Fibroblast of peridontal ligament (primary cell): ENCODE results near the gene RHBDL1.

Experiments
- DNase-seq: peaks from one replicate; pipeline ENCODE4 v3.0.0-alpha.2; 2010; ENCODE audit errors: extremely low read depth

RHBDL1 gene

DNA sequence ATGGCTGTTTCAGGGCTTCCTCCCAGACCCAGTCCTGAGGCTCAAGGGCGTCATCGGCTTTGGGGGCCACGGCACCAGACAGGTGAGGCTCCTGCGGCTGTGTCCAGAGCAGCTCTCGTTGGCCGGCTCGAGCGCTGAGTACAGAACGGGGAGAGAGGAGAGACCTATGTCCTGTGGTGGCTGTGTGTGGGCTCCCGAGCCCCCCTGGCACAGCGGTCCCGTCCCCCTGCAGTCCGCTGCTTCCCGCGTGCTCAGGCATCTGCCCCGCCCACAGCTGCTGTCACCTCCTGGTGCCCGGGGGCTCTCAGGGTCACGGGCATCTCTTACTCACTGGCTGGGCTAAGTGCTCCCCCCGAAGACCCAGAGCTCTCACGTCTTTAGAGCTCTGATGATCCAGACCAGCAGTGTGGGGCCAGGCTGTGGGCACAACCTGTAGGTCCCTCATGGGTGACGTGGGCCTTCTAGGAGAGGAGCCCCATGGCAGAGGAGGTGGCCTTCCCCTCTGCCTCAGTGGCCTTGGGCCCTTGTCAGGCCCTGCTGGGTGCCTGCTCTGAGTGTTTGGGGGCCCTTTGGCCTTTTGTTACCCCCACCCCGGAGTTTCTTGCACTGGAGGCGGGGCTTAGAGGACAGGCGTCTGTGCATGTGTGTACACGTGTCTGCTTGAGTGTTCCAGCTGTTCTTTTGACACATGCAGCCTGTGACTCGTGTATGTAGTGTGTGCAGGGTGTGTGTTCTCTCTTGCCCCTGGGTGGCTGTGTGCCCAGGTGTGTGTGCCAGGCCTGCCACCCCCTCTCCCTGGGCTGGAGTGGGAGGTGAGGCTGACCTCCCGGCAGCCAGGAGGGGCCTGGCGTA, 22.8 kb upstream of the RHBDL1 start:
- DNase-seq = no peak

DNA sequence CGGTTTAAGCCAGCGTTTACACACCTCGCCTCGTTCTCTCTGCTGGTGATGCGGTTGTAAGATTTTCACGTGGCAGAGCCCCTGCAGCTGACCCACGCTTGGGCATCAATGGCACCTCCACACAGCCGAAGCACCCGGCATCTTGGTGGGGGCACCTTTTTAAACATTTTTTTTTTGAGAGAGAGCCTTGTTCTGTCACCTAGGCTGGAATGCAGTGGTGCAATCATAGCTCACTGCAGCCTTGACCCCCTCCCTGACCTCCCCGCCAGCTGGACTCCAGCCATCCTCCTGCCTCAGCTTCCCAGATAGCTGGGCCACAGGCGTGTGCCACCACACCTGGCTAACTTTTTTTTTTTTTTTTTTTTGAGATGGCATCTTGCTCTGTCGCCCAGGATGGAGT, 21.4 kb upstream of the RHBDL1 start:
- no peak for DNase-seq

DNA sequence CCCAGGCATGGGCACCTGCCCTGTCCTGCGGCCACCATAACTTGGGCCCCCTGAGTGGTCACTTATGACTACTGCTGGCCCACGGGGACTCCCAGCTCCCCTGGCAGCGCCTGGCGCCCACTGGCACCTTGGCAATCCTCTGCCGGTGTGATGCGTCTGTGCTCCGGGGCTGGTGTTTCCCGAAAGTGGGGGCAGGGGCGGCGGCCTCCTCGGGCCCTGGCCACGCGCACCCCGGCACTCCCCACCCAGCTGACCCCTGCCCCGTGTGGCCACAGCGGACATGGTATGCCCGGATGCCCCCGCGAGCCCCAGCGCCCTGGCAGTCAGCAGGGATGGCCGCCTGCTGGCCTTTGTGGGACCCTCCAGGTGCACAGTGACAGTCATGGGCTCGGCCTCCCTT, 18.0 kb upstream of the RHBDL1 start:
- DNase-seq = no peak

DNA sequence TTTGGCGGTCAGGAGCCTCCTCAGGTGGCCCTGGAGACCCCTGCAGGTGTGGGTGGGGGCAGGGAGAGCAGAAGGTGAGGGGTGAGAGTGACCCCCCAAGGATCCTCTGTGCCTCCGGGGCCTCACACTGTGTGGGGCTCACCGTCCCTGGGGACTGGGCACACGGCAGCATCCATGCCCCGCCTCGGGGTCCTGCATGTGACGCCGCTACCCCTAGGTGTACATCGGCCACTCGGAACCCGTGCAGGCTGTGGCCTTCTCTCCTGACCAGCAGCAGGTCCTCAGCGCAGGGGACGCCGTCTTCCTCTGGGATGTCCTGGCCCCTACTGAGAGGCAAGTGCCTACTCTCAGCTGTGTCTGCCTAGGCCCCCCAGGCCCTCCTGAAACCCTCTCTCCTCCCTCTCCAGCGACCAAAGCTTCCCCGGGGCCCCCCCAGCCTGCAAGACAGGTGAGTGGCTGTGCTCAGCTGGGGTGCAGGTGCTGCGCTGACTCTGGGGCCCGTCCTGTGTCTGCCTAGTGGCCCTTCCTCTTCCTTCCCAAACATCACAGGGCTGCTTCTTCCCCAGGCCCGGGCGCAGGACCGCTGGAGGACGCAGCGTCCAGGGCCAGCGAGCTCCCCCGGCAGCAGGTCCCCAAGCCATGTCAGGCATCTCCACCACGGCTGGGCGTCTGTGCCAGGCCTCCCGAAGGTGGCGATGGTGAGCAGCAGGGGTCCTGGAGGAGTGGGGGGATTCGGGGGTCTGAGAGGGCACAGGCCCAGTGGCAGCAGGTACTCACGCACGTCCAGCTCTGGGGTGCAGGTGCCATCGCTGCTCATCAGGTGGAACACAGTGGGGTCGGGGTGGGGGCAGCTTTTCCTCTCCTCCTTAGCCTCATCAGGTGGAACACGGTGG, 16.5 kb upstream of the RHBDL1 start:
- DNase-seq = no peak

DNA sequence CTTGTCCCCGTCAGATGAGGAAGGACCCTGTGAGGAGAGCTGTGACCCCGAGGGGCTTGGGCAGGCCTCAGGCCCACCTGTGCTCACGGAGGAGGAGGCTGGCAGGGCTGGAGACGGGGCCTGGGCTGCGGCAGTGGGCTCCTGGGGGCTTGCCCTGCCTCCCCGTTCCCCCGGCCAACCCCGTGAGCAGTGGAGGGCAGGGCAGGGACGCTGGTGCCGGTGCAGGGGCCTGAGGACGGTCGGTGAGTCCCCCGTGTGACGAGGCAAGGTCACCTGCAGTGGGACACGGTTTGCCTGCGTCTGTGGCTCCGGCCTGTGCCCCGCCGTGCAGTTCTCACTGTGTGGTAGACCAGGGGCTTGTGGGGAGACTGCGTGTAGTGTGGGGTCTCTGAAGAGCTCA, 15.9 kb upstream of the RHBDL1 start:
- no peak for DNase-seq

DNA sequence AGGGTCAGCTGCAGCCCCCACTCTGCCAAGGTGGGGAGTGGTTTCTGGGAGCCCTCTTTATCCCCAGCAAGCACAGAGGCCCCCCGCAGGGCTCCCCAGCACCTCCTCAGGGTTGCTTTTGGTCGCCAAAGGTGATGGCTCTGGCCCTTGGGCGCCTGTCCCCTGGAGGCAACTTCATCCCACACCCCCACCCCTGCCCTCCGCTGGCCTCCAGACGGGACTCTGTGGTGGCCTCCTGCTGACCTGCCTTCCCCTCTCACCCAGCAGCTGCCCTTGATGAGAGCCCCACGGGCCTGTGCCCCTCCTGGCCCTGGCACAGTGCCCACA, 15.4 kb upstream of the RHBDL1 start:
- no peak for DNase-seq

DNA sequence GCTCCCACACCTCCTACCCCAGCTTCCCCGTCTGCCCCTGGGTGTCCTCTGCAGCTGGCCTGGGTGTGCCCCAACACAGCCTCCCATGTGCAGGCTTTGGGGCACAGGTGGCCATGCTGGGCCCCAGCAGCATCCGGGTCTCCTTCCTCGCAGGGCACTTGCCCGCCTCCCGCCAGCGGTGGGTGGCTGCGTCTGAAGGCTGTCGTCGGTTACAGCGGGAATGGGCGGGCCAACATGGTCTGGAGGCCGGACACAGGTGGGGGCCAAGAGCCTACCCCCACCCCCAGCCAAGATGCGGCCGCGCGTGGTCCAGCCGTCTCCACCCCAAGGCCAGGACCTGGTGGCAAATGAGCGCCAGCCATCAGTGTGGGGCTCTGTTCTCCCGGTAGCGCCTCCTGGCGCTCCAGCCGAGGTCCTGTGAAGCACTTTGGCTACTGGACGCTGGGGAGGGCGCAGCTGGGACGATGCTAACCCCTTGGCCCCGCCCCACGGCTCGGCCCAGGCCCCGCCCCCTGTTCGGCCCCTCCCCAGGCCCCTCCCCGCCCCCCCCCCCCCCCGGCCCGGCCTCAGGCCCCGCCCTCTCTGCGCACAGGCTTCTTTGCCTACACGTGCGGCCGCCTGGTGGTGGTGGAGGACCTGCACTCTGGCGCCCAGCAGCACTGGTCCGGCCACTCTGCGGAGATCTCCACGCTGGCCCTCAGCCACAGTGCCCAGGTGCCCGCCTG, 14.8 kb upstream of the RHBDL1 start:
- peak; percentile 76 for DNase-seq

DNA sequence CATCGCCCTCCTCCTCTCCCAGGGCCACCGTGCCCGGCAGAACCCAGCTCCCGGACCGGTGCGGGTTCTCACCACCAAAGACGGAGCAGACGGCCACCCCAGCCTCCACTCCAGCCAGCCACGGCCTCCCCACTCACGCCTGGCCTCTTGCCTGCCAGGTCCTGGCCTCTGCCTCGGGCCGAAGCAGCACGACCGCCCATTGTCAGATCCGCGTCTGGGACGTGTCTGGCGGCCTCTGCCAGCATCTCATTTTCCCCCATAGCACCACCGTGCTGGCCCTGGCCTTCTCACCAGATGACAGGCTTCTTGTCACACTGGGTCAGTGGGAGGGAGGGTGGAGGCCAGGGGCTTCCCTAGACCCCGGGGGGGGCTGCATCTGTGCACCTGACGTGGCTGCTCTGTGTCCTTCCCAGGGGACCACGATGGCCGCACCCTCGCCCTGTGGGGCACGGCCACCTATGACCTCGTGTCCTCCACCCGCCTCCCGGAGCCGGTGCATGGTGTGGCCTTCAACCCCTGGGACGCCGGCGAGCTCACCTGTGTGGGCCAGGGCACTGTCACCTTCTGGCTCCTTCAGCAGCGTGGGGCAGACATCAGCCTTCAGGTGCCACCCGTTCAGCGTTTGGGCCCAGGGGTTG, 14.2 kb upstream of the RHBDL1 start:
- DNase-seq = no peak

DNA sequence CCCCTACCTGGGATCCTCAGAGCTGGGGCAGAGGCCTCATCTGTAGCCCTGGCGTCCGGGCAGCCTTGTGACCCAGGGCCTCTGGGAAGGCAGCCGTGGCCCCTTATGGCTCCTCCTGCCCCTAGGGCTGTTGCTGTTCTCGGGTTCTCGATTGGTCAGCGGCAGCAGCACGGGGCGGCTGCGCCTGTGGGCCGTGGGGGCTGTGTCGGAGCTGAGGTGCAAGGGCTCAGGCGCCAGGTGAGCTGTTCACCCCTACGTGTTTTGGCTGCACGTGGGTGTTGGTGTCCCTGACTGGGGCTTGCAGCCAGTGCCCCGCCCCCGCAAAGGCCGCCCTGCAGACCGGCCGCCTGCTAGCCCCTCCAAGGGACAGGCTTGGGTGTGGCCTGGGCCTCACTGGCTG, 13.4 kb upstream of the RHBDL1 start:
- DNase-seq = no peak

DNA sequence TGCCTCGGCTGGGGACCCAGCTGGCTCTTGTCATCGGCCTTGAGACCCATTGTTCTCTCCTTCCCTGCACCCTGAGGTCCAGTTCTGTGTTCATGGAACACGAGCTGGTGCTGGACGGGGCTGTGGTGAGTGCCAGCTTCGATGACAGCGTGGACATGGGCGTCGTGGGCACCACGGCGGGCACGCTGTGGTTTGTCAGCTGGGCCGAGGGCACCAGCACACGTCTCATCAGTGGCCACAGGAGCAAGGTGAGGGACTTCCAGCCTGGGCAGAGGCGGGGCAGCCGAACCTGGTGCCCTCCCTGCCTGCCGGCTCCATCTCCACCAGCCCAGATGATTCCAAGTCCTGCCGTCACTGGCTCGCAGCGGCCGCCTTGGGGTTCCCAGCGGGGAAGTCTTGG, 12.9 kb upstream of the RHBDL1 start:
- no peak for DNase-seq

DNA sequence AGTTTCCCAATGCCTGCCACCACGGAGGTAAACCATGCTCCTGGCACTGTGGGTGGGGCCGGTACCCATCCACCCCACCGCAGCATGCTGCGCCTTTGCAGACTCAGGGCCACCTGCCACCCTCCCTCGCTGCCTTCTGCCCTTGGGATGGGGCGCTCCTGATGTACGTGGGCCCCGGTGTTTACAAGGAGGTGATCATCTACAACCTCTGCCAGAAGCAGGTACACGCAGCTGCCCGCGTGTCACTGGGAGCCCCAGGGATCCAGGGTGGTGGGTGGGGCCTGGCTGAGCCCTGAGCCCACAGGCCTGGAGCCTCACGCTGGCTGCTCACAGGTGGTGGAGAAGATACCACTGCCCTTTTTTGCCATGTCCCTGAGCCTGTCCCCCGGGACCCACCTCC, 8.9 kb upstream of the RHBDL1 start:
- no peak for DNase-seq

DNA sequence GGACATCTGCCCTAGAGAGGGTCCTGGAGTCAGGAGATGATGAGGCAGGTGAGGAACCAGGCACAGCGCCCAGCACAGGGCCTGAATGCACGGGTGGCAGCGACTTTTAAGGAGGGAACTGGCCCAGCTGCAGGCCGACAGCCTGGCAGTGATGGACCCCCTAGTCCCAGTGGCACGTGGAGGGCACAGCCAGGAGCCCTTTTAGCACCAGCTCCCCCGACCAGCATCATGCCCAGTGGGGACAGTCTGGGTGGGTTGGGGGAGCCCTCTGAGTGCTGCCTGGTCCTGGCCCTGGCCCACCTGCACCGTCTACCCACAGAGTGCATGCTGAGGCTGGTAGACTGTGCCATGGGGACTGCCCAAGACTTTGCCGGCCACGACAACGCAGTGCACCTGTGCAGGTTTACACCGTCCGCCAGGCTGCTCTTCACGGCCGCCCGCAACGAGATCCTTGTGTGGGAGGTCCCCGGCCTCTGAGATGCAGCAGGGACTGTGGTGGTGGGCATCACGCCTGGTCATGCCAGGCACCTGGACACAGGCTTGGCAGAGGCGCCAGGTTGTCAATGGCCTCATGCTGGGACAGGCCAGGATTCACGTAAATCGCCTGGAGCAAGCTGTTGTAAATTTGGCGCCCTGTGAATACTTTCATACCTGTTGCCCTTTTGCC, 8.2 kb upstream of the RHBDL1 start:
- DNase-seq = no peak

DNA sequence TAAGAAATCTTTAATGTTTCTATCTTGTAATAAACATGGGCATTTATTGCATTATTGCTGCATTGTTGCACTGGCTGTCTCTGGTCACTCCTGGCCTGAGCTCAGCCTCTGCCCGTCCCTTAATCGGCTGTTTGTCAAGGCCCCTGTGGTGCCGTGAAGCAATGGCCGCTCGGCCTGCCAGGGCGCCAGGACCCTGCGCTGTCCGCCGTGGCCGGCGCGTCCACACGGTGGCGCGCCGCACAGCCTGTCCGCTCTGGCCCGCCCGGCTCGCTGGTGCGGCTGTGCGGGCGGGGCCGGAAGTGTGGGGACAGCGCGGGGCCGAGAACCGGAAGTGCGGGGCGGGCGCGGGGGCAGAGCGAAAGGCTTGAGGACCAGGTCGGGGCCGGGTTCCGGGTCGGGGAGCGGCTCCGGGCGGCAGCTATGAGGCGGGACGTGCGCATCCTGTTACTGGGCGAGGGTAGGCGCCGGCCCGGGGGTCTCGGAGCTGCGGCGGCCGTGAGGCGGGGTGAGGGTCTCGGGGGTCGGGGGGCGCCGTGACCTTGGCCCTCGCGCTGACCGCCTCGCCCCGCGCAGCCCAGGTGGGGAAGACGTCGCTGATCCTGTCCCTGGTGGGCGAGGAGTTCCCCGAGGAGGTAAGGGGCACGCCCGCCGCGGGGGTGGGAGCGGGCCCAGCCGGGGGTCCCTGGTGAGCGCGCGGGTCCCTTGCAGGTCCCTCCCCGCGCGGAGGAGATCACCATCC, 7.5 kb upstream of the RHBDL1 start, which contains the start of gene RHOT2:
Gene RHOT2 (plus strand): TSS at position 353 of the 739 bp plus-strand sequence. CDS start 68 bp downstream, at position 421.
- peak; percentile 81 for DNase-seq

DNA sequence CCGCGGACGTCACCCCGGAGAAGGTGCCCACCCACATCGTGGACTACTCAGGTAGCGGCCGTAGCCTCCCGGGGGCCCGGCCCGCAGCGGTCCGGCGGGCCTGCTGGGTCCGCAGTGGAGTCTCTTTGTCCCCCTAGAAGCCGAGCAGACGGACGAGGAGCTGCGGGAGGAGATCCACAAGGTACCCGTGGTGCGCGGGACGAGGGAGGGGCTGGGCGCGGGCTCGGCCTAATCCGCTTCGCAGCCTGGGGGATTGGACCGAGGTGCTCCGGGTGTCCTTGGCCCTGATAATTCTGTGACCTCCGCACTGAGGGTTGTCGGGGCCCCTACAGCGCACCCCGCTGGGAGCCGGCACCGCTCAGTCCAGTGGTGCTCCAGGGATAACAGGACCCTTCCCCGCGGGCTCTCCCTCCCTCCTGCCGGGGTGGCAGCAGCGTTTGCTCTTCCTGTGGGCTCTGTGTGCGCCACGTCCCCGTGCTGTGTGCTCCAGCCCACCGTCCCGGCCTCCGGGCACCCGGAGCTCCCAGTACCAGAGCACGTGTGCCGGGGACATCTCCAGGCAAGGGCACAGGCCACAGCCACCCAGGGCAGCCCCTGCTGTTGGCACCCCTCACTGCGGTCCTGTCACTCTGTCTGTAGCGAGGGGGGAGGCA, 6.8 kb upstream of the RHBDL1 start:
- no peak for DNase-seq

DNA sequence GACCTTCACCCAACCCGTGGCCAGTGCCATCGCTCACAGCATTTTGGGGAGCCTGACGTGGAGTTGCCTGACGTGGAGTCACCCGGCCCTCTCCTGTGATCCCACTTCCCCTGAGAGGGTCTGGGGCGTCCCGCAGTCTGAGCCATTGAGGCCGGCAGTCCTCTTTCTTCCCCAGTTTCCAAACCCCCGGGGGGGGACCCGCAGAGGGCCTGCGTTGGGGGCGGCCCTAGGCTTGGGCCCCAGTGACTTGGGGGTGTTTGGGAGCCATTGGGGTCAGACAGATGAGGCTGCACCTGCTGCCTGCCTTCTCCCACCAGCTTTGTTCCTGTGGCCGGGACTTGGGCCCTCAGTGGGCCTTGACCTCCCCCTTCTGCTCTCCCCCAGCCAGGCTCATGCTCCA, 5.8 kb upstream of the RHBDL1 start:
- no peak for DNase-seq

DNA sequence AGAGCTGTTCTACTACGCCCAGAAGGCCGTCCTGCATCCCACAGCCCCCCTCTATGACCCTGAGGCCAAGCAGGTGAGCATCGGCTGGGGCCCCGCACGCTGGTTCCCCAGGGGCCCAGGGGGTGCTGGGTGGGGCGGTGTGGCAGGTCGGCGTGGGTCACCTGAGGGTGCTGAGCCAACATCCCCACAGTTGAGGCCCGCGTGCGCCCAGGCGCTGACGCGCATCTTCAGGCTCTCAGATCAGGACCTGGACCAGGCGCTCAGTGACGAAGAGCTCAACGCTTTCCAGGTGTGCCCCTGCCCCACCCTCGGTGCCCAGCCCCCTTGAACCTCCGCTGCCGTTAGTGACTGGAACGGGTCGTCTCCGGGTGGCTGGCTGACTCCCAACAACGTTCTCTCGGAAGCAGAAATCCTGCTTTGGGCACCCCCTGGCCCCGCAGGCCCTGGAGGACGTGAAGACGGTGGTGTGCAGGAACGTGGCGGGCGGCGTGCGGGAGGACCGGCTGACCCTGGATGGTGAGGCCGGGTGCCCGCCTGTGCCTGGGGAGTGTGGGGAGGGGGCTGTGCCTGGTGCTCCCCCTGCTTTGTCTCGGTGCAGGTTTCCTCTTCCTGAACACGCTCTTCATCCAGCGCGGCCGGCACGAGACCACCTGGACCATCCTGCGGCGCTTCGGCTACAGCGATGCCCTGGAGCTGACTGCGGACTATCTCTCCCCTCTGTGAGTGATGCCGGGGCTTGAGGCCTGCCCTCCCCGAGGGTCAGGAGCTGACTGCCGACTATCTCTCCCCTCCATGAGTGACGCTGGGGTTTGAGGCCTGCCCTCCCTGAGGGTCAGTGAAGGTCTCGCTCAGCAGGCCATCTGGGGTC, 4.8 kb upstream of the RHBDL1 start:
- no peak for DNase-seq

DNA sequence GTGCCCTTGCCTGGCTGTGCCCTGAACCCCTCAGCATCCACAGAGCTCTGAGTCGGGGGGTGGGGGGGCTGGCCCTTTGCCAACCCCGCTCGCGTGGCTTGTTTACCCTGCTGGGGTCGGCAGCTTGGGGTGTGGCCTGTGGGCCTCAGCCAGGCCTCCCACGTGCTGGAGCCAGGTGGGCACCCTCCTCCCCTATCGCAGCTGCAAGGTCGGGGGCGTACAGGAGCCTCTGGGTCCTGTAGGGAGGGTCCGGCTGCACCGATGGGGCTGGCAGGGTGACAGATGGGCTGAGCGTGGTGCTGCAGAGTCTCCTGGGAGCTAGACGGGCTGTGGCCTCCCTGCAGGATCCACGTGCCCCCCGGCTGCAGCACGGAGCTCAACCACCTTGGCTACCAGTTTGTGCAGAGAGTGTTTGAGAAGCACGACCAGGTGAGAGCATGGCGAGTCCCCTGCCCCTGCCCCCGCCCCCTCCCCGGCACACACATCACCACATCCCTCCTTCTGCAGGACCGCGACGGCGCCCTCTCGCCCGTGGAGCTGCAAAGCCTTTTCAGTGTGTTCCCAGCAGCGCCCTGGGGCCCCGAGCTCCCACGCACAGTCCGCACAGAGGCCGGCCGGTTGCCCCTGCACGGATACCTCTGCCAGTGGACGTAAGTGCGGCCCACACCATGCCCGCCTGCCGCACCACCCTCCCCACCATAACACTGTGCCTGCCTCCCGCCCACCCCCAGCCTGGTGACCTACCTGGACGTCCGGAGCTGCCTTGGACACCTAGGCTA, 3.9 kb upstream of the RHBDL1 start:
- no peak for DNase-seq

DNA sequence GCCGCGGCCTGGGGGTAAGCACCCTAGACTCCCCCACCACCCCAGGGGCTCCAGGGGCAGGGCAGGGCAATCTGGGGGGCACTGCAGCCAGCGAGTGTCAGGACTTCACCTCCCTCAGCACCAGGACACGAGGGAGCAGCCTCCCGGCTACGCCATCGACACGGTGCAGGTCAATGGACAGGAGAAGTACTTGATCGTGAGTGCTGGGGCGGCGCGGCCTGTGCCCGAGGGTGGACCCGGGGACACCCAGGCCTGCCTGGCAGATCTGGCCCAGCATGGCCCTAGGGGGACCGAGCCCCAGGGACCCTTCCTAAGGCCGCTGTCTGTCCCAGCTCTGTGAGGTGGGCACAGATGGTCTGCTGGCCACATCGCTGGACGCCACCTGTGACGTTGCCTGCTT, 3.1 kb upstream of the RHBDL1 start:
- no peak for DNase-seq
